Endothelial cell of umbilical vein (primary cell): ENCODE measurements around the gene ZHX3. TPM values are rescaled to one million over a fixed set of nuclear protein-coding genes. Genes with fewer than 3 reads are reported as not detected.

Experiments
- BruUV-seq: library from RNA; stranded (reverse); fragments of 400-500 nt; replicated peaks from 2 replicates; lab custom pipeline; 2021; lab: Mats Ljungman, UMichigan
- CTCF ChIA-PET: fragments of 300-600, 350-600 bp; sonication (Branson Sonifier 250); formaldehyde crosslinking; loops from one replicate; lab custom pipeline; 2021; ENCODE audit warnings: antibody characterized with exemption, inconsistent platforms; lab: Charles Lee
- POLR2A ChIA-PET: fragments of 300-600, 350-600 bp; sonication (Branson Sonifier 250); formaldehyde crosslinking; loops from one replicate; lab custom pipeline; 2021; ENCODE audit warnings: antibody characterized with exemption, inconsistent platforms; lab: Charles Lee
- DNase-seq: peaks from one replicate; pipeline ENCODE4 v3.0.0-alpha.2; 2011; ENCODE audit warnings: low read depth, low spot score
- FAIRE-seq: peaks from 2 replicates; lab custom pipeline; 2011; peaks lifted over from hg19 to GRCh38; lab: Jason Lieb, UNC
- H2AFZ ChIP-seq: 2 replicates; pipeline ENCODE4 v1.6.0; 2012; ENCODE audit warnings: low read depth, low read length, control low read depth, inconsistent platforms
- H3K27ac ChIP-seq: 2 replicates; pipeline ENCODE4 v1.5.1; 2011; ENCODE audit warnings: low read depth, mild to moderate bottlenecking, control low read depth, low read length, moderate library complexity; ENCODE audit not compliant: insufficient read depth
- H3K27me3 ChIP-seq, 2 experiments: 2 replicates each; pipeline versions ENCODE4 v1.6.0 to v1.6.1; 2011; ENCODE audit warnings: low read length in 2 of 2, mixed read lengths in 1 of 2; ENCODE audit not compliant: control insufficient read depth in 2 of 2, insufficient read depth in 2 of 2
- H3K36me3 ChIP-seq, 2 experiments: 2 replicates in 1 of 2; 3 replicates in 1 of 2; pipeline ENCODE4 v1.5.1; 2011; ENCODE audit warnings: low read length in 2 of 2, mild to moderate bottlenecking in 1 of 2, moderate library complexity in 1 of 2; ENCODE audit not compliant: control insufficient read depth in 2 of 2, insufficient read depth in 2 of 2; ENCODE audit errors: extremely low read depth in 1 of 2
- H3K4me1 ChIP-seq: 3 replicates; pipeline ENCODE4 v1.5.1; 2011; ENCODE audit warnings: mild to moderate bottlenecking, low read length; ENCODE audit not compliant: control insufficient read depth, insufficient read depth; ENCODE audit errors: extremely low read depth
- H3K4me2 ChIP-seq: 2 replicates; pipeline ENCODE4 v1.6.1; 2011; ENCODE audit warnings: low read length, control low read depth, mixed read lengths; ENCODE audit not compliant: insufficient read depth
- H3K4me3 ChIP-seq, 3 experiments: fragments of 200-600 bp in 1 of 3; sonication (generic), shearing (Covaris generic) in 1 of 3; replicated peaks in 1 of 3; 2 replicates each; pipeline ENCODE4 v1.5.1; 2011 to 2016; ENCODE audit warnings: control low read depth in 3 of 3, low read length in 3 of 3, mild to moderate bottlenecking in 2 of 3, inconsistent platforms in 1 of 3, low read depth in 1 of 3, moderate library complexity in 1 of 3; ENCODE audit not compliant: insufficient read depth in 1 of 3
- H3K79me2 ChIP-seq: 2 replicates; pipeline ENCODE4 v1.6.0; 2012; ENCODE audit warnings: low read length, inconsistent platforms; ENCODE audit not compliant: control insufficient read depth, insufficient read depth
- H3K9ac ChIP-seq: replicated peaks from 2 replicates; pipeline ENCODE3; 2011; ENCODE audit warnings: low read length, control low read depth; ENCODE audit not compliant: insufficient read depth; ENCODE audit errors: extremely low read depth
- H3K9me1 ChIP-seq: replicated peaks from 3 replicates; pipeline ENCODE4 v1.6.0; 2011; ENCODE audit warnings: mild to moderate bottlenecking, low read length; ENCODE audit not compliant: control insufficient read depth, insufficient read depth; ENCODE audit errors: extremely low read depth
- H3K9me3 ChIP-seq: replicated peaks from 2 replicates; pipeline ENCODE4 v1.5.1; 2012; ENCODE audit warnings: low read length, inconsistent platforms; ENCODE audit not compliant: control insufficient read depth, insufficient read depth
- H4K20me1 ChIP-seq: replicated peaks from 2 replicates; pipeline ENCODE3; 2011; ENCODE audit warnings: mild to moderate bottlenecking, low read length; ENCODE audit not compliant: control insufficient read depth, insufficient read depth; ENCODE audit errors: extremely low read depth
- CTCF ChIP-seq, 2 donors: IDR thresholded peaks; 1 replicate in 1 of 2; 2 replicates in 1 of 2; pipeline ENCODE4 v1.5.1; 2011; ENCODE audit warnings: low read length in 2 of 2, mild to moderate bottlenecking in 2 of 2, moderate library complexity in 2 of 2, control low read depth in 1 of 2, inconsistent platforms in 1 of 2, low read depth in 1 of 2; ENCODE audit not compliant: insufficient read depth in 1 of 2; ENCODE audit errors: extremely low read depth in 1 of 2
- EZH2 ChIP-seq: IDR thresholded peaks from 2 replicates; pipeline ENCODE4 v1.6.1; 2012; ENCODE audit warnings: borderline replicate concordance, low read depth, mild to moderate bottlenecking, moderate library complexity, low read length, inconsistent platforms; ENCODE audit not compliant: severe bottlenecking
- FOS ChIP-seq: IDR thresholded peaks from 2 replicates; pipeline ENCODE4 v1.6.1; 2011; ENCODE audit warnings: mild to moderate bottlenecking, low read length, moderate library complexity, borderline replicate concordance; ENCODE audit not compliant: insufficient read depth
- GATA2 ChIP-seq: IDR thresholded peaks from 2 replicates; pipeline ENCODE4 v1.7.0; 2011; ENCODE audit warnings: low read depth, mild to moderate bottlenecking, moderate library complexity, mixed read lengths, low read length; ENCODE audit not compliant: insufficient read length, insufficient read depth
- JUN ChIP-seq: IDR thresholded peaks from 2 replicates; pipeline ENCODE4 v1.6.1; 2011; ENCODE audit warnings: borderline replicate concordance, low read depth; ENCODE audit not compliant: insufficient read length, insufficient read depth
- MAX ChIP-seq: IDR thresholded peaks from 2 replicates; pipeline ENCODE4 v1.6.1; 2011; ENCODE audit not compliant: insufficient read depth, insufficient read length
- MYC ChIP-seq: IDR thresholded peaks from one replicate; pipeline ENCODE4 v1.6.1; 2011; ENCODE audit warnings: mild to moderate bottlenecking, low read depth, low read length
- POLR2A ChIP-seq: IDR thresholded peaks from 2 replicates; pipeline ENCODE4 v1.6.1; 2012; ENCODE audit warnings: low read depth, mild to moderate bottlenecking, control low read depth, low read length
- POLR2AphosphoS5 ChIP-seq: IDR thresholded peaks from 2 replicates; pipeline ENCODE4 v1.6.1; 2012; ENCODE audit warnings: low read depth, mild to moderate bottlenecking, control low read depth, low read length, moderate library complexity; ENCODE audit not compliant: insufficient read depth
- dilution Hi-C: fragments of 300-500 bp; cut with MboI; formaldehyde crosslinking; loops from one replicate; pipeline ENCODE4 v1.15.0; 2019; ENCODE audit warnings: low sequenced_read_pairs; ENCODE audit not compliant: extremely low pct_ligation_motif_present
- intact Hi-C: fragments of 100-400 bp; cut with micrococcal nuclease; formaldehyde crosslinking; loops from one replicate; pipeline ENCODE4 v1.10.0; 2022
- polyA plus RNA-seq, 4 experiments: library from polyadenylated mRNA; depleted of rRNA in 3 of 4; stranded (reverse) in 3 of 4; unstranded in 1 of 4; fragments of >200 nt; gene quantifications; 2 replicates each; pipeline versions ENCODE4 v1.2.1 to v1.2.3, GENCODE V29; 2011 to 2012; ENCODE audit warnings: missing spikeins in 1 of 4
- total RNA-seq: library from RNA; stranded (reverse); gene quantifications from 2 replicates; pipeline ENCODE4 v1.2.3, GENCODE V29; 2021

ZHX3 gene
- total and polyA plus RNA-seq, 2 donors (not counting 3 experiments of a cell fraction or from before 2014, with no cell fraction given): 7.4 to 17.8 TPM

- H3K9ac ChIP-seq: no peak overlapping the region
- H3K27ac ChIP-seq: no peak overlapping the region
- H4K20me1 ChIP-seq: no peaks in the 10 kb centered on the region
- DNase-seq: peak; percentile 15
- no peaks in the 10 kb centered on the region for H3K36me3 ChIP-seq
- no peak for FAIRE-seq
- no peaks in the 10 kb centered on the region for H3K4me1 ChIP-seq
- no peaks in the 10 kb centered on the region for H3K9me3 ChIP-seq
- H3K9me1 ChIP-seq: no peaks in the 10 kb centered on the region
- BruUV-seq: no TSS peak
- H3K27me3 ChIP-seq: no peaks in the 10 kb centered on the region
- H3K79me2 ChIP-seq: no peaks in the 10 kb centered on the region
- H2AFZ ChIP-seq: no peak overlapping the region
- no peak overlapping the region for H3K4me3 ChIP-seq
- ChIA-PET POLR2A (interaction anchor here (0.6 kb wide), 1 partner anchor 38 kb away, joined by 4 read pairs; no protein-coding TSS in a partner anchor), CTCF (interaction anchor here (1.2 kb wide), 1 partner anchor 78 kb away, joined by 3 read pairs; no protein-coding TSS in a partner anchor)
- intact Hi-C loops (no loop called here), dilution Hi-C loops (no loop called here)
- no peak overlapping the region for H3K4me2 ChIP-seq
- TF ChIP-seq MAX: no peak
- TF ChIP-seq MYC: no peak
- TF ChIP-seq CTCF (IDR thresholded peaks at IDR 0.05; ENCODE audit: extremely low read depth in 1 of 2, insufficient read depth in 1 of 2, low read depth in 1 of 2, low read length in 2 of 2): no peak
Measured at GRCh38 chr20:41261260-41261659, 56.3 kb downstream of the ZHX3 start.

DNA sequence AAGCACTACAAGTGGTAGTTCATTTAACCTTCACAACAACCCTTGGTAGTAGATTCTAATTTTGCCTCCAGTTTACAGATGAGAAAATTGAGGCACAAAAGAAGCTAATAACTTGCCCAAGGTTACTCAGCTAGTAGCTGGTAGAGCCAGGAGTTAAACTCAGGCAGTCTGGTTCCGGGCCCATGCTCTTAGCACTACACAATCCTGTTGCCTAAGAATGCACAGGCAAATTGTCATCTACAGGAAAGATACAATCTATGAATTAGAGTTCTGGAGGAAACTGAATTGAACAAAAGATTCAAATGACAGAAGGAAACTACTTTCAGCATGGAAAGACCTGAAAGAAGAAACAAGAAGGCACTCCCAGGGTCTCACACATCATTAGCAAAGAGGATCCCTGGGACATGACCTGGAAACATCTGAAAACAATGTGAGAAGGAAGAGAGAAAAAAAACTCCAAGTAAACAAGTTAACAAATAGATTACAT lies 56.8 kb downstream of the ZHX3 start:
- no peaks in the 10 kb centered on the region for H3K9me3 ChIP-seq
- H3K9me1 ChIP-seq: no peaks in the 10 kb centered on the region
- DNase-seq (peak; percentile 34), FAIRE-seq (no peak)
- no peak overlapping the region for H2AFZ ChIP-seq
- intact Hi-C loops: no loop called here
- CTCF ChIA-PET: no interaction called here
- no peaks in the 10 kb centered on the region for H3K27me3 ChIP-seq
- H3K4me2 ChIP-seq: no peak overlapping the region
- POLR2A ChIA-PET: interaction anchor here (0.6 kb wide), 1 partner anchor 41 kb away, joined by 11 read pairs; no protein-coding TSS in a partner anchor
- no peaks in the 10 kb centered on the region for H4K20me1 ChIP-seq
- H3K9ac ChIP-seq: no peak overlapping the region
- no peak for TF ChIP-seq EZH2
- no peak for TF ChIP-seq MYC
- no peak for TF ChIP-seq GATA2
- no peak for TF ChIP-seq POLR2A
- no peak for TF ChIP-seq FOS
- TF ChIP-seq POLR2AphosphoS5: no peak
- TF ChIP-seq MAX: no peak
- TF ChIP-seq JUN: no peak
- no peak for TF ChIP-seq CTCF (IDR thresholded peaks at IDR 0.05; ENCODE audit: extremely low read depth in 1 of 2, insufficient read depth in 1 of 2, low read depth in 1 of 2, low read length in 2 of 2)
- H3K27ac ChIP-seq: no peak overlapping the region
- BruUV-seq: no TSS peak
- no peaks in the 10 kb centered on the region for H3K36me3 ChIP-seq
- H3K79me2 ChIP-seq: no peaks in the 10 kb centered on the region
- no peaks in the 10 kb centered on the region for H3K4me1 ChIP-seq
- no peak overlapping the region for H3K4me3 ChIP-seq
- dilution Hi-C loops: no loop called here
